Esophagus squamous epithelium (tissue), 5 donors: ENCODE results near the gene CMYA5. TPM values are rescaled to one million over a fixed set of nuclear protein-coding genes. Genes with fewer than 3 reads are reported as not detected.
A peak's percentile ranks its signal among the peaks of the same experiment; 100 is the strongest.

ENCODE experiments used
- DNase-seq: peaks from one replicate; lab custom pipeline; 2025; lab: John Stamatoyannopoulos, UW
- H3K27ac ChIP-seq, 4 donors: fragments of 200-600 bp; sonication (generic); one replicate each; pipeline ENCODE4 v1.5.1; 2016 to 2019; ENCODE audit warnings: mild to moderate bottlenecking in 1 of 4
- H3K27me3 ChIP-seq, 4 donors: fragments of 200-600 bp; sonication (generic); 1 replicate in 3 of 4; 2 replicates in 1 of 4; pipeline versions ENCODE4 v1.5.1 to v1.6.0; 2017 to 2021; ENCODE audit warnings: antibody characterized with exemption in 1 of 4
- H3K36me3 ChIP-seq, 3 donors: fragments of 200-600 bp; sonication (generic); one replicate each; pipeline ENCODE4 v1.5.1; 2016 to 2019
- H3K4me1 ChIP-seq, 3 donors: fragments of 200-600 bp; sonication (generic); one replicate each; pipeline ENCODE4 v1.5.1; 2017 to 2019
- H3K4me3 ChIP-seq, 4 donors: fragments of 200-600 bp; sonication (generic); 1 replicate in 3 of 4; 2 replicates in 1 of 4; pipeline ENCODE4 v1.5.1; 2016 to 2019; ENCODE audit warnings: mild to moderate bottlenecking in 2 of 4, moderate library complexity in 1 of 4
- H3K9me3 ChIP-seq, 3 donors: fragments of 200-600 bp; sonication (generic); one replicate each; pipeline ENCODE4 v1.5.1; 2016 to 2019
- CTCF ChIP-seq, 6 experiments: fragments of 450-650 bp in 4 of 6; fragments of 200-600 bp in 2 of 6; sonication (generic) in 2 of 6; IDR thresholded peaks; one replicate each; pipeline ENCODE4 v1.5.1; 2016 to 2019; ENCODE audit warnings: antibody characterized with exemption in 6 of 6, mild to moderate bottlenecking in 4 of 6, moderate library complexity in 4 of 6
- POLR2A ChIP-seq, 4 donors: fragments of 450-650 bp; IDR thresholded peaks; one replicate each; pipeline ENCODE4 v1.6.1; 2017; ENCODE audit warnings: antibody characterized with exemption in 4 of 4, mild to moderate bottlenecking in 4 of 4, moderate library complexity in 3 of 4
- WGBS, 2 donors: methylation state at CpG; one replicate each; pipeline ENCODE4 v1.1.5; 2018; 5-methylcytosine and 5-hydroxymethylcytosine counted together
- intact Hi-C: fragments of 100-400 bp; cut with DNase I; formaldehyde crosslinking; loops from one replicate; pipeline ENCODE4 v1.15.0; 2022
- total RNA-seq, 4 donors: library from RNA; depleted of rRNA; stranded (reverse); fragments of >200 nt; gene quantifications; one replicate each; pipeline ENCODE4 v1.1.0, GENCODE V29; 2016
- donor health status: DM: yes; HTN: yes; CAD: no.

Gene CMYA5
- total RNA-seq, 4 donors from 2014 or later, result 0.11 to 3.6 (median 0.81) TPM

- no peaks in the 10 kb centered on the region for H3K27me3 ChIP-seq
- intact Hi-C loops, result no loop called here
- no peak overlapping the region for H3K27ac ChIP-seq
- H3K4me1 ChIP-seq, result no peaks in the 10 kb centered on the region
- H3K9me3 ChIP-seq, result no peaks in the 10 kb centered on the region
- H3K36me3 ChIP-seq, result no peaks in the 10 kb centered on the region
- TF ChIP-seq CTCF (IDR thresholded peaks at IDR 0.05) (no peak), POLR2A (IDR thresholded peaks at IDR 0.05) (no peak)
- WGBS, 2 donors, result 45 to 100% methylated on average over 1 of the region's 1 CpG
- no peak for DNase-seq
- no peak overlapping the region for H3K4me3 ChIP-seq
Measured at GRCh38 chr5:79825802-79826201, 136.2 kb downstream of the CMYA5 start.

GRCh38 chr5:79827159-79827629 is 137.6 kb downstream of the CMYA5 start:
- 95 to 96% methylated on average over 2 of the region's 2 CpGs for WGBS, 2 donors
- intact Hi-C loops, result no loop called here

GRCh38 chr5:79829260-79829659 is 139.6 kb downstream of the CMYA5 start:
- no peak for DNase-seq
- Histone ChIP-seq H3K27ac (no peak overlapping the region), H3K36me3 (no peaks in the 10 kb centered on the region), H3K27me3 (no peaks in the 10 kb centered on the region), H3K4me1 (no peaks in the 10 kb centered on the region), H3K4me3 (no peak overlapping the region), H3K9me3 (no peaks in the 10 kb centered on the region)
- intact Hi-C loops, result no loop called here
- TF ChIP-seq CTCF (IDR thresholded peaks at IDR 0.05), result peak in 1 of 6 experiments; percentile 42
- no peak for TF ChIP-seq POLR2A (IDR thresholded peaks at IDR 0.05)
- WGBS, 2 donors, result 82 to 83% methylated on average over 4 to 5 of the region's 9 CpGs

More at GRCh38 chr5:79827159-79827629, 137.6 kb downstream of the CMYA5 start:
- no peak for DNase-seq
- Histone ChIP-seq H3K4me3 (no peak overlapping the region), H3K36me3 (no peaks in the 10 kb centered on the region), H3K27me3 (no peaks in the 10 kb centered on the region), H3K9me3 (no peaks in the 10 kb centered on the region), H3K4me1 (no peaks in the 10 kb centered on the region), H3K27ac (no peak overlapping the region)
- TF ChIP-seq CTCF (IDR thresholded peaks at IDR 0.05) (no peak), POLR2A (IDR thresholded peaks at IDR 0.05) (no peak)

- intact Hi-C loops, result no loop called here
- no peak for DNase-seq
- no peaks in the 10 kb centered on the region for H3K27me3 ChIP-seq
- H3K4me3 ChIP-seq, result no peak overlapping the region
- TF ChIP-seq POLR2A (IDR thresholded peaks at IDR 0.05), result no peak
- TF ChIP-seq CTCF (IDR thresholded peaks at IDR 0.05), result no peak
- no peak overlapping the region for H3K27ac ChIP-seq
- no peaks in the 10 kb centered on the region for H3K36me3 ChIP-seq
- H3K9me3 ChIP-seq, result no peaks in the 10 kb centered on the region
- 64 to 72% methylated on average over 8 to 10 of the region's 10 CpGs for WGBS, 2 donors
- H3K4me1 ChIP-seq, result no peaks in the 10 kb centered on the region
Measured at GRCh38 chr5:79831381-79832309, 142.0 kb downstream of the CMYA5 start.

GRCh38 chr5:79832911-79833310 is 143.3 kb downstream of the CMYA5 start:
- no peaks in the 10 kb centered on the region for H3K36me3 ChIP-seq
- intact Hi-C loops, result no loop called here
- H3K27ac ChIP-seq, result no peak overlapping the region
- H3K9me3 ChIP-seq, result no peaks in the 10 kb centered on the region
- TF ChIP-seq CTCF (IDR thresholded peaks at IDR 0.05), result no peak
- no peak for TF ChIP-seq POLR2A (IDR thresholded peaks at IDR 0.05)
- no peak overlapping the region for H3K4me3 ChIP-seq
- no peaks in the 10 kb centered on the region for H3K27me3 ChIP-seq
- no peaks in the 10 kb centered on the region for H3K4me1 ChIP-seq
- 67 to 85% methylated on average over 4 of the region's 4 CpGs for WGBS, 2 donors
- no peak for DNase-seq
